Panc1 (cell line): ENCODE results near the gene VRTN. TPM values are rescaled to one million over a fixed set of nuclear protein-coding genes. Genes with fewer than 3 reads are reported as not detected.

Experiments used
- ATAC-seq: fragments of 200-7000 bp; cut with Tn5 transposase; 2 replicates; pipeline ENCODE4 v1.9.1; 2020; ENCODE audit warnings: mild to moderate bottlenecking, moderate library complexity
- BruUV-seq: library from RNA; stranded (reverse); fragments of 400-500 nt; replicated peaks from 2 replicates; lab custom pipeline; 2021; lab: Mats Ljungman, UMichigan
- CTCF ChIA-PET: fragments of 300-600 bp; sonication (Branson Sonifier 250); formaldehyde crosslinking; loops from one replicate; lab custom pipeline; 2022; ENCODE audit warnings: antibody characterized with exemption; lab: Charles Lee
- POLR2A ChIA-PET: fragments of 300-600 bp; sonication (Branson Sonifier 250); formaldehyde crosslinking; loops from one replicate; lab custom pipeline; 2022; ENCODE audit warnings: antibody characterized with exemption; lab: Charles Lee
- DNase-seq: peaks from one replicate; pipeline ENCODE4 v3.0.0-alpha.2; 2010; ENCODE audit warnings: low read depth, low spot score
- H3K27ac ChIP-seq: 2 replicates; pipeline ENCODE4 v1.5.1; 2011; ENCODE audit warnings: mild to moderate bottlenecking, low read length, inconsistent platforms
- H3K27me3 ChIP-seq: fragments of 200-500 bp; sonication (Bioruptor generic); 2 replicates; pipeline ENCODE4 v1.6.0; 2014; ENCODE audit warnings: low read length, inconsistent platforms; ENCODE audit not compliant: control insufficient read depth, insufficient read depth
- H3K36me3 ChIP-seq: fragments of 200-500 bp; sonication (Bioruptor generic); 2 replicates; pipeline ENCODE4 v1.5.1; 2014; ENCODE audit warnings: inconsistent platforms, mild to moderate bottlenecking, low read length, moderate library complexity; ENCODE audit not compliant: control insufficient read depth, insufficient read depth
- H3K4me1 ChIP-seq: 2 replicates; pipeline ENCODE4 v1.5.1; 2011; ENCODE audit warnings: inconsistent platforms, mild to moderate bottlenecking, low read length, moderate library complexity; ENCODE audit not compliant: control insufficient read depth, insufficient read depth
- H3K4me3 ChIP-seq, 2 experiments: 2 replicates each; pipeline ENCODE4 v1.5.1; 2011 to 2012; ENCODE audit warnings: low read depth in 2 of 2, low read length in 2 of 2, mild to moderate bottlenecking in 2 of 2, inconsistent platforms in 1 of 2, moderate library complexity in 1 of 2
- H3K9me3 ChIP-seq: fragments of 200-500 bp; sonication (Bioruptor generic); 2 replicates; pipeline ENCODE4 v1.5.1; 2014; ENCODE audit warnings: low read depth, mild to moderate bottlenecking, inconsistent platforms, low read length, moderate library complexity; ENCODE audit not compliant: control insufficient read depth, insufficient read depth
- POLR2AphosphoS5 ChIP-seq: IDR thresholded peaks from 2 replicates; pipeline ENCODE4 v1.6.1; 2012; ENCODE audit warnings: mild to moderate bottlenecking, low read depth, low read length, moderate library complexity
- SIN3A ChIP-seq: IDR thresholded peaks from 2 replicates; pipeline ENCODE4 v1.6.1; 2012; ENCODE audit warnings: low read depth, mild to moderate bottlenecking, low read length, moderate library complexity, borderline replicate concordance; ENCODE audit not compliant: insufficient read depth
- TCF7L2 ChIP-seq: IDR thresholded peaks from 2 replicates; pipeline ENCODE4 v1.6.1; 2011; ENCODE audit warnings: mild to moderate bottlenecking, low read depth, low read length, inconsistent platforms
- in situ Hi-C: cut with HindIII; loops from 2 replicates; pipeline ENCODE4 v1.10.0; 2016; ENCODE audit warnings: low sequenced_read_pairs, low pct_unique_long_range_greater_than_20kb
- intact Hi-C: fragments of 100-400 bp; cut with micrococcal nuclease; formaldehyde crosslinking; loops from one replicate; pipeline ENCODE4 v1.10.0; 2022; ENCODE audit not compliant: unreplicated experiment
- total RNA-seq: library from RNA; stranded (reverse); gene quantifications from one replicate; pipeline ENCODE4 v1.2.1, GENCODE V29; 2021; ENCODE audit not compliant: unreplicated experiment
- TF ChIP-seq, protein P1 (sequence below), 2 experiments: IDR thresholded peaks; 2 replicates each; pipeline ENCODE4 v1.6.1; 2011 to 2012; ENCODE audit warnings: low read depth in 2 of 2, control low read depth in 1 of 2, low read length in 1 of 2, mild to moderate bottlenecking in 1 of 2, moderate library complexity in 1 of 2; ENCODE audit not compliant: insufficient read depth in 1 of 2
- TF ChIP-seq, protein P2 (sequence below): fragments of 450-650 bp; IDR thresholded peaks from 2 replicates; pipeline ENCODE4 v1.5.1; 2017; ENCODE audit warnings: mild to moderate bottlenecking

Gene VRTN
- total RNA-seq, 1 experiment from 2014 or later: not detected

DNA sequence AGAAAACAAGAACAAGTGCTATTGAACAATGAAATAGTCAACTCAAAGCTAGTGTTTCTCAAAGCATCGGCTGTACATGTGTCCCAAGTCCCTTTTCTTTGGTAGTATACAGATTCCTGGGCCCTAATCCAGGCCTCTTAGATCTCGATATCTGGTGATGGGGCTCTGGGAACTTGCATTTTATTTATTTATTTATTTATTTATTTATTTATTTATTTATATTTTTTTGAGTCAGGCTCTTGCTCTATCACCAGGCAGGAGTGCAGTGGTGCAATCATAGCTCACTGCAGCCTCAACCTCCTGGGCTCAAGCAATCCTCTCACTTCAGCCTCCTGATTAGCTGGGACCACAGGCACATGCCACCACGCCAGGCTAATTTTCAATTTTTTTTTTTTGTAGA lies 60.6 kb downstream of the VRTN start:
- TF ChIP-seq SIN3A: no peak
- no peak overlapping the region for H3K27ac ChIP-seq
- H3K4me1 ChIP-seq: no peaks in the 10 kb centered on the region
- H3K4me3 ChIP-seq: no peak overlapping the region
- DNase-seq (no peak), ATAC-seq (no peak)
- ChIA-PET CTCF (interaction anchor here (0.6 kb wide), 1 partner anchor 650 kb away, joined by 6 read pairs; no protein-coding TSS in a partner anchor), POLR2A (no interaction called here)
- intact Hi-C loops: no loop called here
- no peaks in the 10 kb centered on the region for H3K36me3 ChIP-seq
- in situ Hi-C loops: no loop called here
- no TSS peak for BruUV-seq
- no peaks in the 10 kb centered on the region for H3K27me3 ChIP-seq
- no peaks in the 10 kb centered on the region for H3K9me3 ChIP-seq

GRCh38 chr14:74409441-74409840 lies 61.2 kb downstream of the VRTN start:
- POLR2A ChIA-PET: no interaction called here
- TF ChIP-seq SIN3A (no peak), TCF7L2 (no peak), POLR2AphosphoS5 (no peak)
- TF ChIP-seq, protein P1, sequence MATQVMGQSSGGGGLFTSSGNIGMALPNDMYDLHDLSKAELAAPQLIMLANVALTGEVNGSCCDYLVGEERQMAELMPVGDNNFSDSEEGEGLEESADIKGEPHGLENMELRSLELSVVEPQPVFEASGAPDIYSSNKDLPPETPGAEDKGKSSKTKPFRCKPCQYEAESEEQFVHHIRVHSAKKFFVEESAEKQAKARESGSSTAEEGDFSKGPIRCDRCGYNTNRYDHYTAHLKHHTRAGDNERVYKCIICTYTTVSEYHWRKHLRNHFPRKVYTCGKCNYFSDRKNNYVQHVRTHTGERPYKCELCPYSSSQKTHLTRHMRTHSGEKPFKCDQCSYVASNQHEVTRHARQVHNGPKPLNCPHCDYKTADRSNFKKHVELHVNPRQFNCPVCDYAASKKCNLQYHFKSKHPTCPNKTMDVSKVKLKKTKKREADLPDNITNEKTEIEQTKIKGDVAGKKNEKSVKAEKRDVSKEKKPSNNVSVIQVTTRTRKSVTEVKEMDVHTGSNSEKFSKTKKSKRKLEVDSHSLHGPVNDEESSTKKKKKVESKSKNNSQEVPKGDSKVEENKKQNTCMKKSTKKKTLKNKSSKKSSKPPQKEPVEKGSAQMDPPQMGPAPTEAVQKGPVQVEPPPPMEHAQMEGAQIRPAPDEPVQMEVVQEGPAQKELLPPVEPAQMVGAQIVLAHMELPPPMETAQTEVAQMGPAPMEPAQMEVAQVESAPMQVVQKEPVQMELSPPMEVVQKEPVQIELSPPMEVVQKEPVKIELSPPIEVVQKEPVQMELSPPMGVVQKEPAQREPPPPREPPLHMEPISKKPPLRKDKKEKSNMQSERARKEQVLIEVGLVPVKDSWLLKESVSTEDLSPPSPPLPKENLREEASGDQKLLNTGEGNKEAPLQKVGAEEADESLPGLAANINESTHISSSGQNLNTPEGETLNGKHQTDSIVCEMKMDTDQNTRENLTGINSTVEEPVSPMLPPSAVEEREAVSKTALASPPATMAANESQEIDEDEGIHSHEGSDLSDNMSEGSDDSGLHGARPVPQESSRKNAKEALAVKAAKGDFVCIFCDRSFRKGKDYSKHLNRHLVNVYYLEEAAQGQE (IDR thresholded peaks at IDR 0.05; ENCODE audit: insufficient read depth in 1 of 2, low read depth in 2 of 2, low read length in 1 of 2): no peak
- TF ChIP-seq, protein P2, sequence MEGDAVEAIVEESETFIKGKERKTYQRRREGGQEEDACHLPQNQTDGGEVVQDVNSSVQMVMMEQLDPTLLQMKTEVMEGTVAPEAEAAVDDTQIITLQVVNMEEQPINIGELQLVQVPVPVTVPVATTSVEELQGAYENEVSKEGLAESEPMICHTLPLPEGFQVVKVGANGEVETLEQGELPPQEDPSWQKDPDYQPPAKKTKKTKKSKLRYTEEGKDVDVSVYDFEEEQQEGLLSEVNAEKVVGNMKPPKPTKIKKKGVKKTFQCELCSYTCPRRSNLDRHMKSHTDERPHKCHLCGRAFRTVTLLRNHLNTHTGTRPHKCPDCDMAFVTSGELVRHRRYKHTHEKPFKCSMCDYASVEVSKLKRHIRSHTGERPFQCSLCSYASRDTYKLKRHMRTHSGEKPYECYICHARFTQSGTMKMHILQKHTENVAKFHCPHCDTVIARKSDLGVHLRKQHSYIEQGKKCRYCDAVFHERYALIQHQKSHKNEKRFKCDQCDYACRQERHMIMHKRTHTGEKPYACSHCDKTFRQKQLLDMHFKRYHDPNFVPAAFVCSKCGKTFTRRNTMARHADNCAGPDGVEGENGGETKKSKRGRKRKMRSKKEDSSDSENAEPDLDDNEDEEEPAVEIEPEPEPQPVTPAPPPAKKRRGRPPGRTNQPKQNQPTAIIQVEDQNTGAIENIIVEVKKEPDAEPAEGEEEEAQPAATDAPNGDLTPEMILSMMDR: no peak
- H3K9me3 ChIP-seq: no peaks in the 10 kb centered on the region
- no peaks in the 10 kb centered on the region for H3K36me3 ChIP-seq
- H3K4me1 ChIP-seq: no peaks in the 10 kb centered on the region
- ATAC-seq: no peak
- no TSS peak for BruUV-seq
- H3K27me3 ChIP-seq: no peaks in the 10 kb centered on the region
- CTCF ChIA-PET: interaction anchor here (0.6 kb wide), 1 partner anchor 650 kb away, joined by 6 read pairs; no protein-coding TSS in a partner anchor
- intact Hi-C loops: no loop called here
- in situ Hi-C loops: no loop called here
- no peak overlapping the region for H3K27ac ChIP-seq
- no peak for DNase-seq
- no peak overlapping the region for H3K4me3 ChIP-seq

Other genes with a start within 250 kb of the VRTN start
- not detected for gene VSX2, start 109.0 kb upstream of the VRTN start, total RNA-seq
- gene ABCD4, start 45.5 kb upstream of the VRTN start, total RNA-seq: 24.4 TPM
- not detected for gene SYNDIG1L, start 77.7 kb downstream of the VRTN start, total RNA-seq
- 141 TPM for gene NPC2, start 144.8 kb downstream of the VRTN start, total RNA-seq
- gene ISCA2, start 145.3 kb downstream of the VRTN start, total RNA-seq: 26.1 TPM